ENCODE data around the gene C1orf53. TPM values are rescaled to one million over a fixed set of nuclear protein-coding genes. Genes with fewer than 3 reads are reported as not detected.
A peak's percentile ranks its signal among the peaks of the same experiment; 100 is the strongest.

C1orf53 gene
- total and polyA plus RNA-seq, 9 of the 15 experiments (the other 6 are each of a cell fraction or from before 2014, with no cell fraction given) = 0.31 to 3.2 (median 2.3) TPM

DNA sequence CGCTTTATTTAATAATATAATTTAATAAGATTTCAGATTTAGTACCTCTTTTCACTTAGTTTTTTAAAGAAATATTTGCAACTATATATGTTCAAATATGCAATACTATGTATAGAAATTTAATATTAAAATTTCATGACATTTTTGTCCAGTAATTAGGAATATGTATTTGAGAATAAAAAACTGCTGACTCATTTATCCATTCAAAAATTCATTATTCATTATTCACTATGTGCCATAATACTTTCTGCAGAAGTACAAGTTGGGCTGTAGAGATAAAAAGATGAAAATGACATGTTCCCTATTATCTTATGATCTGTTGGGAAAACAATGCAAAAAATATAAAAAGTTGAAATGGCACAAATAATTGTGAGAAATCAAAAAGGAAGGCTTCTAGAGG is 3.4 kb upstream of the C1orf53 start (continued):
- TF ChIP-seq SMAD4 (CRISPR knock-in tag; conservative IDR thresholded peaks at IDR 0.05) = no peak
- TF ChIP-seq ZNF316 (IDR thresholded peaks at IDR 0.05) = peak; percentile 97
- TF ChIP-seq TGIF2 (CRISPR knock-in tag; IDR thresholded peaks at IDR 0.05) = no peak
- peak; percentile 59; the same call in 1 of the 2 replicates for TF ChIP-seq BACH1 (tag; IDR thresholded peaks at IDR 0.05)

- intact Hi-C loops (cut with micrococcal nuclease) = no loop called here
- BruUV-seq (replicated peaks) = no TSS peak
Observed at GRCh38 chr1:197902131-197902453, 338 bp upstream of the C1orf53 start.

More at GRCh38 chr1:197902131-197902453, 338 bp upstream of the C1orf53 start:
- CTCF ChIA-PET (ENCODE audit: low intra/inter-chr PET ratio) = no interaction called here
- WGBS (ENCODE audit: insufficient coverage, low coverage, missing lambda C conversion rate) = 6% methylated on average over 6 of the region's 6 CpGs
- peak overlapping the region; percentile 89 for H3K27ac ChIP-seq (ENCODE audit: extremely low read depth, low read depth, low read length)
- no peak for DNase-seq (ENCODE audit: extremely low read depth in 1 of 4, low spot score in 3 of 4)
- no peaks in the 10 kb centered on the region for H3K27me3 ChIP-seq (ENCODE audit: control insufficient read depth in 2 of 2, insufficient read depth in 2 of 2, low read length in 2 of 2)
- TF ChIP-seq, protein P1, sequence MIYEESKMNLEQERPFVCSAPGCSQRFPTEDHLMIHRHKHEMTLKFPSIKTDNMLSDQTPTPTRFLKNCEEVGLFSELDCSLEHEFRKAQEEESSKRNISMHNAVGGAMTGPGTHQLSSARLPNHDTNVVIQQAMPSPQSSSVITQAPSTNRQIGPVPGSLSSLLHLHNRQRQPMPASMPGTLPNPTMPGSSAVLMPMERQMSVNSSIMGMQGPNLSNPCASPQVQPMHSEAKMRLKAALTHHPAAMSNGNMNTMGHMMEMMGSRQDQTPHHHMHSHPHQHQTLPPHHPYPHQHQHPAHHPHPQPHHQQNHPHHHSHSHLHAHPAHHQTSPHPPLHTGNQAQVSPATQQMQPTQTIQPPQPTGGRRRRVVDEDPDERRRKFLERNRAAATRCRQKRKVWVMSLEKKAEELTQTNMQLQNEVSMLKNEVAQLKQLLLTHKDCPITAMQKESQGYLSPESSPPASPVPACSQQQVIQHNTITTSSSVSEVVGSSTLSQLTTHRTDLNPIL (CRISPR knock-in tag; IDR thresholded peaks at IDR 0.05) = no peak
- TF ChIP-seq BRD4 (IDR thresholded peaks at IDR 0.05) (peak; percentile 10; the same call in 1 of the 2 replicates), GTF2A2 (tag; IDR thresholded peaks at IDR 0.05) (0 out of 2 replicates have a peak, but pooled peaks have one; percentile 11), CHD1 (IDR thresholded peaks at IDR 0.05; ENCODE audit: low read length) (peak; percentile 56)
- no peaks in the 10 kb centered on the region for H3K36me3 ChIP-seq (ENCODE audit: control insufficient read depth, insufficient read depth, low read length)
- H3K9me1 ChIP-seq (ENCODE audit: control insufficient read depth, insufficient read depth, low read length) = no peaks in the 10 kb centered on the region
- H3K79me2 ChIP-seq (ENCODE audit: control insufficient read depth, insufficient read depth, low read length) = 0 out of 3 replicates have a peak, but pooled peaks cover 3% of the 10 kb centered on the region
- H2AFZ ChIP-seq (ENCODE audit: low read depth, low read length) = peak overlapping the region; percentile 100
- peak overlapping the region; percentile 99 for H3K4me2 ChIP-seq (ENCODE audit: insufficient read depth, low read length)
- in situ Hi-C loops (cut with MboI) = no loop called here
- peak overlapping the region; percentile 85 to 97 for H3K9ac ChIP-seq (ENCODE audit: insufficient read depth in 1 of 2, low read depth in 2 of 2, low read length in 2 of 2)
- ATAC-seq = peak; percentile 1; the same call in 2 of the 3 replicates
- H3K4me1 ChIP-seq (replicated peaks in 1 of 2; ENCODE audit: control insufficient read depth in 2 of 2, insufficient read depth in 2 of 2, low read length in 2 of 2) = peaks cover 5 to 10% of the 10 kb centered on the region in 2 experiments; a peak in 2 of 5 replicates
- FAIRE-seq = no peak
- no peaks in the 10 kb centered on the region for H4K20me1 ChIP-seq (replicated peaks; ENCODE audit: control insufficient read depth, insufficient read depth, low read length)
- POLR2A ChIA-PET = interaction anchor here (0.6 to 2.5 kb wide), 19 partner anchors 8 to 408 kb away, joined by 3 to 13 read pairs (median 4); partner anchors contain the start of gene LHX9
- H3K4me3 ChIP-seq = peak overlapping the region; percentile 60
- H3K9me3 ChIP-seq (replicated peaks; ENCODE audit: control insufficient read depth, insufficient read depth, low read depth, low read length) = no peaks in the 10 kb centered on the region
